Subcutaneous abdominal adipose tissue (tissue), 5 donors: ENCODE results near the gene ZNF384.
A peak's percentile ranks its signal among the peaks of the same experiment; 100 is the strongest.

Source experiments
- H3K27ac ChIP-seq: one replicate; pipeline ENCODE4 v1.7.0; 2013; ENCODE audit warnings: low read depth, mild to moderate bottlenecking, inconsistent platforms, low read length, moderate library complexity
- H3K27me3 ChIP-seq, 5 donors: one replicate each; pipeline ENCODE4 v1.7.0; 2013; ENCODE audit warnings: low read length in 5 of 5, inconsistent platforms in 1 of 5; ENCODE audit not compliant: control insufficient read depth in 5 of 5, insufficient read depth in 4 of 5
- H3K36me3 ChIP-seq, 5 donors: one replicate each; pipeline ENCODE4 v1.7.0; 2013; ENCODE audit warnings: low read length in 5 of 5; ENCODE audit not compliant: control insufficient read depth in 5 of 5, insufficient read depth in 5 of 5
- H3K4me1 ChIP-seq, 5 donors: one replicate each; pipeline ENCODE4 v1.7.0; 2013; ENCODE audit warnings: low read length in 5 of 5, mild to moderate bottlenecking in 3 of 5, moderate library complexity in 1 of 5; ENCODE audit not compliant: control insufficient read depth in 5 of 5, insufficient read depth in 5 of 5
- H3K4me3 ChIP-seq, 5 donors: one replicate each; pipeline ENCODE4 v1.7.0; 2013; ENCODE audit warnings: low read length in 5 of 5, low read depth in 1 of 5
- H3K9ac ChIP-seq, 5 donors: one replicate each; pipeline ENCODE4 v1.7.0; 2013; ENCODE audit warnings: low read length in 5 of 5, mild to moderate bottlenecking in 4 of 5, moderate library complexity in 3 of 5
- H3K9me3 ChIP-seq, 5 donors: one replicate each; pipeline ENCODE4 v1.7.0; 2013; ENCODE audit warnings: low read length in 5 of 5; ENCODE audit not compliant: control insufficient read depth in 5 of 5
- donor health status: healthy.
- donor health status: healthy.
- donor health status: healthy.
- donor health status: healthy.
- donor health status: healthy.

The ZNF384 gene

DNA sequence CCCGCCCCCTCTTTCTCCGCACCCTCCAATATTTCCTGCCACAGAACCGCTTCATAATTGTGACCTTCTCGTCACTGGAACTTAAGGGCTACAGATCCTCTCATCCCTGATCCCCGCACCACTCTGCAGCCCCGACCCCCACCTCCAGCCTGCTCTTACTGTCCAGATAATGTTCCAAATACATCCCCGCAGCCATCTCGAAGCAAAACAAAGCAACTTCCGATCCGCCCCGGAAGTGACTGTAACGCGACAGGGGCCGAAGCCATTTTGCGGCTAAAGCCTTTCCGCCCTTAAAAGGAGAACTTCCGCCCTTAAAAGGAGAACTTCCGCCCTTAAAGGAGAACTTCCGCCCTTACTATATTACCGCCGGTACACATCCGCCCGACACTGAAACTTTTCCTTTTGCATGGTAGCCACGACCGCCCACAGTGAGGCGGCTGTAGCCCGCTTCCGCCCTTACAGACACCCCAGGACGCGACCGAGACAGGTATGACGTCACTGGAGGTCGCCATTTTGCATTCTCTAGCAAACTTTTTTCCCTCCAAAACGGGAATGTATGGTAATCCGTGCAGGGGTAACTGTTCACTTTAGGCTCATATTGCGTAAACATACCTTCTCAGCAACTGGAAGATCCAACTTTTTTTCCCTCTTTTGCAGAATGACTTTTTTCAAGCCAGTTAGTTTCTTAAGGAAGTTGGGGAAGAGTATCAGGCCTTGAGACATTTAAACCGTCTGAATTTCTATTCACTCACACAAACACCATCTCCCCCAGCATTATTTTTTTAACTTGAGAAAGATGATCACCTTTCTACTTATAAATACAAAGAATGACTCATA is 26.1 kb downstream of the ZNF384 start, which contains the start of gene ING4:
Gene ING4, minus strand, starts transcription at position 214 of the 837 bp plus-strand sequence. Its CDS starts 18 bp downstream, at position 196.
- Histone ChIP-seq H3K36me3 (peaks cover 2 to 38% (median 19%) of the 10 kb centered on the region in 5 donors), H3K27ac (peak within 1 kb of the TSS; percentile 74), H3K4me3 (peak within 1 kb of the TSS; percentile 90 to 98 (median 98)), H3K9me3 (no peaks in the 10 kb centered on the region), H3K4me1 (peaks cover 4 to 17% (median 14%) of the 10 kb centered on the region in 5 donors), H3K9ac (peak within 1 kb of the TSS; percentile 65 to 85 (median 69)), H3K27me3 (no peaks in the 10 kb centered on the region)

GRCh38 chr12:6662602-6662905 is 26.6 kb downstream of the ZNF384 start:
- peak overlapping the region; percentile 65 to 85 (median 69) for H3K9ac ChIP-seq
- H3K27ac ChIP-seq: peak overlapping the region; percentile 74
- H3K4me3 ChIP-seq: peak overlapping the region; percentile 90 to 98 (median 98)
- H3K9me3 ChIP-seq: no peaks in the 10 kb centered on the region
- H3K27me3 ChIP-seq: no peaks in the 10 kb centered on the region
- H3K36me3 ChIP-seq: peaks cover 0 to 34% (median 14%) of the 10 kb centered on the region in 5 donors
- peaks cover 4 to 17% (median 14%) of the 10 kb centered on the region in 5 donors for H3K4me1 ChIP-seq

GRCh38 chr12:6653987-6654386 is 35.2 kb downstream of the ZNF384 start:
- no peak overlapping the region for H3K4me3 ChIP-seq
- no peaks in the 10 kb centered on the region for H3K27me3 ChIP-seq
- peaks cover 10 to 82% (median 63%) of the 10 kb centered on the region in 5 donors for H3K36me3 ChIP-seq
- H3K27ac ChIP-seq: no peak overlapping the region
- no peaks in the 10 kb centered on the region for H3K9me3 ChIP-seq
- peaks cover 0 to 3% (median 0%) of the 10 kb centered on the region in 5 donors for H3K4me1 ChIP-seq
- H3K9ac ChIP-seq: no peak overlapping the region

DNA sequence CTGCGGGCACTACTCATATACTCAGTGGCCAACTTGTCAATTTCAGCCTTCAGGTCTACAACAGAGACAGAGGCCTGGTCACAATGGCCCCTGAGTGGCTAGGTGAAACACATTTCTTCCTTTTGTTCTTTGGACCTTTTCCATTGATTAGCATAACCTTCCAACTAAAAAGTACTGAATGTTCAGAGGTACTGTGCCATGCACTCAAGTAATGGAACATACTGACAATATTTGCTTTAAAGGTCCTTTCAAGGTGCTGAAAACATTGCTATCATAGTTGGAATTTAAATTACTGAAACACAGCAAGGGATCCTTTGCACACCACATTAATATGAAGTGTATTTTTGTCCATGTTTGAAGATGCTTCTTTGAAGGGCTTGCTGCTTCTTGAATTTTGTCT is 35.8 kb downstream of the ZNF384 start:
- Histone ChIP-seq H3K27ac (no peak overlapping the region), H3K36me3 (peaks cover 10 to 78% (median 59%) of the 10 kb centered on the region in 5 donors)

GRCh38 chr12:6652391-6652790 is 36.8 kb downstream of the ZNF384 start:
- H3K36me3 ChIP-seq: peaks cover 10 to 80% (median 61%) of the 10 kb centered on the region in 5 donors

More for the DNA sequence above, 35.8 kb downstream of the ZNF384 start:
- no peak overlapping the region for H3K9ac ChIP-seq
- H3K4me3 ChIP-seq: no peak overlapping the region
- peaks cover 0 to 3% (median 0%) of the 10 kb centered on the region in 5 donors for H3K4me1 ChIP-seq
- no peaks in the 10 kb centered on the region for H3K27me3 ChIP-seq
- H3K9me3 ChIP-seq: no peaks in the 10 kb centered on the region

GRCh38 chr12:6650832-6651231 is 38.3 kb downstream of the ZNF384 start:
- Histone ChIP-seq H3K27me3 (no peaks in the 10 kb centered on the region), H3K9ac (no peak overlapping the region), H3K4me1 (peaks cover 0 to 16% (median 9%) of the 10 kb centered on the region in 5 donors), H3K36me3 (peaks cover 9 to 68% (median 52%) of the 10 kb centered on the region in 5 donors), H3K4me3 (no peak overlapping the region), H3K9me3 (no peaks in the 10 kb centered on the region), H3K27ac (no peak overlapping the region)

More at GRCh38 chr12:6652391-6652790, 36.8 kb downstream of the ZNF384 start:
- Histone ChIP-seq H3K27me3 (no peaks in the 10 kb centered on the region), H3K4me1 (peaks cover 0 to 5% (median 1%) of the 10 kb centered on the region in 5 donors), H3K27ac (no peak overlapping the region), H3K9ac (no peak overlapping the region), H3K9me3 (no peaks in the 10 kb centered on the region), H3K4me3 (no peak overlapping the region)

DNA sequence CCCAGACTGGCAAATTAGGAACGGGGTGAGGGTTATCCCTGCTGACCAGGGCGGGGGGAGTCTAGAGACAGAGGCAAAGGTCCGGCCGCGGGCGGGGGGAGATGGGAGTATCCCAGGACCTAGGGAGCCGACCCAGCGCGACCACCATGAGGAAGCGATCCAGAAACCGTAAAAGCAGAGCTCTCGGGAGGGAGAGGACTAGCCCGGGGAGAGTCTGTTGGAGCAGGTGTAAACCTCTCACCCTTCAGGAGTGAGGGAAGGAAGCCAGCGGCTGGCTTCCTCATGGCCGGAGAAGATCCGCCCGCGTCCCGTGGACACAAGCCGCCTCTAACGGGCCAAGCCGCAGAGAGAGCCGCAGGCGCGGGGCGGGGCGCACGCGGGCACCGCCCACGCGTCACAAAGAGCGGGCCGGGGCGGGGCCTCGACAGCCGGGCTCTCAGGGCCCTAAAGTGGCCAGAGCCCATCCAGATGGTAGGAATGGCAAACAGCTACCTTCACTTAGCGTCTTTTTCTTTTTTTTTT is 42.0 kb downstream of the ZNF384 start, which contains the start of gene ACRBP:
Gene ACRBP, minus strand, starts transcription at position 350 of the 522 bp plus-strand sequence. Its CDS starts 66 bp downstream, at position 284.
- H3K36me3 ChIP-seq: peaks cover 0 to 35% (median 27%) of the 10 kb centered on the region in 5 donors
- peak within 1 kb of the TSS; percentile 48 to 78 (median 65) for H3K9ac ChIP-seq
- no peak within 1 kb of the TSS for H3K27ac ChIP-seq
- peak within 1 kb of the TSS; percentile 62 to 70 (median 66) for H3K4me3 ChIP-seq
- H3K4me1 ChIP-seq: peaks cover 0 to 35% (median 12%) of the 10 kb centered on the region in 5 donors
- H3K27me3 ChIP-seq: no peaks in the 10 kb centered on the region
- no peaks in the 10 kb centered on the region for H3K9me3 ChIP-seq

GRCh38 chr12:6646276-6647082 is 42.7 kb downstream of the ZNF384 start:
- Histone ChIP-seq H3K36me3 (peaks cover 0 to 28% (median 23%) of the 10 kb centered on the region in 5 donors), H3K4me1 (peaks cover 0 to 34% (median 12%) of the 10 kb centered on the region in 5 donors), H3K27ac (no peak overlapping the region), H3K9ac (peak overlapping the region; percentile 48 to 78 (median 65)), H3K9me3 (no peaks in the 10 kb centered on the region), H3K27me3 (no peaks in the 10 kb centered on the region), H3K4me3 (peak overlapping the region; percentile 62 to 70 (median 66))

- Histone ChIP-seq H3K36me3 (peaks cover 0 to 13% (median 7%) of the 10 kb centered on the region in 5 donors), H3K4me3 (no peak overlapping the region), H3K9me3 (no peaks in the 10 kb centered on the region), H3K27ac (no peak overlapping the region), H3K4me1 (peaks cover 0 to 39% (median 12%) of the 10 kb centered on the region in 5 donors), H3K9ac (peak overlapping the region in 1 of 5 donors; percentile 53), H3K27me3 (peaks cover 0 to 3% (median 0%) of the 10 kb centered on the region in 5 donors)
Measured at GRCh38 chr12:6644903-6645302, 44.3 kb downstream of the ZNF384 start.
